ENCODE data around the gene FBN1. TPM values are rescaled to one million over a fixed set of nuclear protein-coding genes. Genes with fewer than 3 reads are reported as not detected.

Gene FBN1
- total RNA-seq, 2 donors from 2014 or later: 5.5 to 5.9 TPM

DNA sequence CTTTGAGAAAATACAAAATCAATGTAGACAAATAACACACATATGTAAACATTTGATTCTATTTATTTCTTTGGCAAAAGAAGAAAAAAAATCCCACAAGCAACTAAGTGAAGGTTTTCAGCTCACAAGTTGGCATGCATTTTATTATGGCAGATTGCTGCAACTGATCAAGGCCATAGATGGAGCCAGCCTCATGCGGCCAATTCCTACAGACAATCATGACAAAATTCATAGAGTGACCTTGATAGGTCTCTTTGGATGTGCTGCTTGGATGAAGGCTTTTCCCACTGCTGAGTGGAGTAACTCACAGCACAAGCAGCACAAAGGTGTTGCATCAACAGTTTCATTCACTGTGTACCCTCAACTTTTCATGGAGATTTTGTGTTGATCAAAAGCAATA is 22.1 kb downstream of the FBN1 start:
- 83% methylated on average over 1 of the region's 1 CpG; no CpG with 5 or more reads in 1 of the 2 experiments for WGBS, 2 experiments (ENCODE audit: insufficient coverage in 1 of 2, insufficient read length in 1 of 2)
- Histone ChIP-seq H3K36me3 (ENCODE audit: control insufficient read depth, insufficient read depth, low read length) (no peaks in the 10 kb centered on the region), H3K9me3 (ENCODE audit: control insufficient read depth, low read length) (no peaks in the 10 kb centered on the region), H3K4me3 (ENCODE audit: low read length) (no peak overlapping the region), H3K9ac (ENCODE audit: extremely low read depth, low read length, poor library complexity, severe bottlenecking) (no peak overlapping the region), H3K4me1 (ENCODE audit: control insufficient read depth, insufficient read depth, low read length) (no peaks in the 10 kb centered on the region), H3K27ac (ENCODE audit: low read depth, low read length) (no peak overlapping the region), H3K27me3 (ENCODE audit: control insufficient read depth, insufficient read depth, low read length, poor library complexity, severe bottlenecking) (no peaks in the 10 kb centered on the region)
- Mint-ChIP-seq H3K27ac (no peak overlapping the region), H3K36me3 (ENCODE audit: low read depth) (no peaks in the 10 kb centered on the region), H3K4me1 (no peaks in the 10 kb centered on the region), H3K4me3 (no peak overlapping the region), H3K9me3 (peaks cover 4% of the 10 kb centered on the region), H3K27me3 (ENCODE audit: insufficient read depth) (no peaks in the 10 kb centered on the region)
- DNase-seq: no peak
- TF ChIP-seq, protein P1, sequence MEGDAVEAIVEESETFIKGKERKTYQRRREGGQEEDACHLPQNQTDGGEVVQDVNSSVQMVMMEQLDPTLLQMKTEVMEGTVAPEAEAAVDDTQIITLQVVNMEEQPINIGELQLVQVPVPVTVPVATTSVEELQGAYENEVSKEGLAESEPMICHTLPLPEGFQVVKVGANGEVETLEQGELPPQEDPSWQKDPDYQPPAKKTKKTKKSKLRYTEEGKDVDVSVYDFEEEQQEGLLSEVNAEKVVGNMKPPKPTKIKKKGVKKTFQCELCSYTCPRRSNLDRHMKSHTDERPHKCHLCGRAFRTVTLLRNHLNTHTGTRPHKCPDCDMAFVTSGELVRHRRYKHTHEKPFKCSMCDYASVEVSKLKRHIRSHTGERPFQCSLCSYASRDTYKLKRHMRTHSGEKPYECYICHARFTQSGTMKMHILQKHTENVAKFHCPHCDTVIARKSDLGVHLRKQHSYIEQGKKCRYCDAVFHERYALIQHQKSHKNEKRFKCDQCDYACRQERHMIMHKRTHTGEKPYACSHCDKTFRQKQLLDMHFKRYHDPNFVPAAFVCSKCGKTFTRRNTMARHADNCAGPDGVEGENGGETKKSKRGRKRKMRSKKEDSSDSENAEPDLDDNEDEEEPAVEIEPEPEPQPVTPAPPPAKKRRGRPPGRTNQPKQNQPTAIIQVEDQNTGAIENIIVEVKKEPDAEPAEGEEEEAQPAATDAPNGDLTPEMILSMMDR (conservative IDR thresholded peaks at IDR 0.05): no peak

DNA sequence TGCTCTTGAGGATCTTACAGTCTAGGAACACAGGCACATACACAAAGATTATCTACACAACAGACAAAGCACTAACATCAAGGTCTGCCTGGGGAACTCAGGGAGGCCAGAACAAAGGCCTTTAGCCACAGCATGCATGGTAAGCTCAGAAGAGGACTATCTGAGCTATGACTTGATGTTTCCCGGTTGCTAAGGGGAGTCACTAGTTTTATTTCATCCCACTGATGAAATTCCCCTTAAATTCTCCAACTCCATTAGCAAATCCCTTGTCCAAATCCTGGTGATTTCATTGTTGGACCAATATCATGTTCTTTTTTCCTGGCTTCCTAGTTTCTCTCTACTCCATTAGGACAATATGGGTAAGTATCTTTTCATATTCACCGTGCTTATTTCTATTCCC is 23.3 kb downstream of the FBN1 start:
- H3K9me3 Mint-ChIP-seq: peaks cover 4% of the 10 kb centered on the region
- H3K27ac Mint-ChIP-seq: no peak overlapping the region
- Histone ChIP-seq H3K9ac (ENCODE audit: extremely low read depth, low read length, poor library complexity, severe bottlenecking) (no peak overlapping the region), H3K27ac (ENCODE audit: low read depth, low read length) (no peak overlapping the region), H3K27me3 (ENCODE audit: control insufficient read depth, insufficient read depth, low read length, poor library complexity, severe bottlenecking) (no peaks in the 10 kb centered on the region), H3K36me3 (ENCODE audit: control insufficient read depth, insufficient read depth, low read length) (no peaks in the 10 kb centered on the region), H3K4me1 (ENCODE audit: control insufficient read depth, insufficient read depth, low read length) (no peaks in the 10 kb centered on the region), H3K9me3 (ENCODE audit: control insufficient read depth, low read length) (no peaks in the 10 kb centered on the region), H3K4me3 (ENCODE audit: low read length) (no peak overlapping the region)
- DNase-seq: no peak
- no peaks in the 10 kb centered on the region for H3K36me3 Mint-ChIP-seq (ENCODE audit: low read depth)
- H3K27me3 Mint-ChIP-seq (ENCODE audit: insufficient read depth): no peaks in the 10 kb centered on the region
- H3K4me3 Mint-ChIP-seq: no peak overlapping the region
- H3K4me1 Mint-ChIP-seq: no peaks in the 10 kb centered on the region
- 86 to 97% methylated on average over 1 to 2 of the region's 2 CpGs for WGBS, 2 experiments (ENCODE audit: insufficient coverage in 1 of 2, insufficient read length in 1 of 2)
- TF ChIP-seq, protein P1 (conservative IDR thresholded peaks at IDR 0.05): no peak

DNA sequence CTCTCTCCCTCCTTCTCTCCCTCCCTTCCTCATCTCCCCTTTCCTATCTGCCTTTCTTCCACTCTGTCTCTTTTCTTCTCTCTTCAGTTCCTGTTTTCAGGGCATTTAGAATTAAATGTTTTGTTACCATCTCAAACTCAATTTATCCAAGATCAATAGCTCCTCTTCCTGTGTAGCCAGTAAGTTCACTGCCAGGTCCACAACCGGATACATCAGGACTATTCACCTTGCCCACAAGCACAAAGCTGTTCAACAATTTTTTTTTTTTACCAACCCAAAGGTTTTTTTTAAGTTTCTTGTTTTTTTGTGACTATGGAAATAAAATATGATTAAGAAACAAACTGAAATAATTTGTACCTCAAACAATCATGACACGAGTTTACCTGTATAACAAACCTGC is 26.1 kb downstream of the FBN1 start:
- no peak overlapping the region for H3K9ac ChIP-seq (ENCODE audit: extremely low read depth, low read length, poor library complexity, severe bottlenecking)
- Mint-ChIP-seq H3K4me3 (no peak overlapping the region), H3K27me3 (ENCODE audit: insufficient read depth) (no peaks in the 10 kb centered on the region), H3K4me1 (no peaks in the 10 kb centered on the region), H3K36me3 (ENCODE audit: low read depth) (no peaks in the 10 kb centered on the region), H3K9me3 (peaks cover 4% of the 10 kb centered on the region), H3K27ac (no peak overlapping the region)
- H3K27ac ChIP-seq (ENCODE audit: low read depth, low read length): no peak overlapping the region
- WGBS, 2 experiments (ENCODE audit: insufficient coverage in 1 of 2, insufficient read length in 1 of 2): 92 to 100% methylated on average over 1 to 2 of the region's 2 CpGs
- no peaks in the 10 kb centered on the region for H3K36me3 ChIP-seq (ENCODE audit: control insufficient read depth, insufficient read depth, low read length)
- H3K4me1 ChIP-seq (ENCODE audit: control insufficient read depth, insufficient read depth, low read length): no peaks in the 10 kb centered on the region
- DNase-seq: no peak
- H3K4me3 ChIP-seq (ENCODE audit: low read length): no peak overlapping the region
- TF ChIP-seq, protein P1 (conservative IDR thresholded peaks at IDR 0.05): no peak
- no peaks in the 10 kb centered on the region for H3K27me3 ChIP-seq (ENCODE audit: control insufficient read depth, insufficient read depth, low read length, poor library complexity, severe bottlenecking)
- H3K9me3 ChIP-seq (ENCODE audit: control insufficient read depth, low read length): no peaks in the 10 kb centered on the region
